Measurements from ENCODE around the gene CEP57. TPM values are rescaled to one million over a fixed set of nuclear protein-coding genes. Genes with fewer than 3 reads are reported as not detected.
A peak's percentile ranks its signal among the peaks of the same experiment; 100 is the strongest.

The CEP57 gene
- total RNA-seq, result 30.9 and 48.4 TPM in 2 replicates

DNA sequence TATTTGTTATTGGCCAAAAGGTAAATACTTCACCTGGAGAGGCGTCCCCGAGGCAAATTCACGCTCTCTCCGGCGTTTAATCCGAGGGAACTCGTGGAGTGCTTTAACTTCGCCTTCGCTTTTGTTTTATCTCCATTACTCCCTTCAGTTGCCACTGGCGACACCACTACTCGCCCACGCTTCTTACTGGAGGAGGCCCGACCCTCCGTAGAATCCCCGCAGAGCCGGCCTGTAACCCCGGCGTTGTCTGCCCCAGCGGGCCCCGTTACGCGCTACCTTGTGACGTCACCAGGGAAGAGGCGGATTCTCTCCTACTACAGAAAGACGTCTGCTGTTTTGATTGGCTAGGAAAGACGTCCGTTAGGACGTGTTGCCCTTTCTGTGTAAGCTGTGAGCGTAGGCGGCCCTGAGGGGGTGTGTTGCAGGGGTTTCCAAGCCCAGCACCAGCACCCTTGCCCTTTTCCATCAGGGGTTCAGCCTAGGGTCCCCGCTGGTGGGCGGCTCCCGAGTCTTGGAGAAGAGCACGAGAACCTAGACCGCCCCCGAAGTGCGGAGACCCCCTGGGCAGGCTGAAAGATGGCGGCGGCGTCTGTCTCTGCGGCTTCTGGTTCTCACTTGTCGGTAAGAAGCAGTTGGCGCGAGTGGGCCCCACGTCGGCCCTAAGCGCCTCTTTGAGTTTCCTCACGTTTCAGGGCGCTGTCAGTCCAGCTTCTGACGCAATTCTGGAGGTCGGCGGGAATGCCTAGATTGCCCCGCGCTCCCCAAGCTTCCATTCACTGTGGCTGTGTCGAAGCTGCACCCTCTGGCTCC lies at the start of gene CEP57:
Gene CEP57, plus strand, starts transcription at position 376 of the 810 bp plus-strand sequence. Its CDS starts 201 bp downstream, at position 577.
- TF ChIP-seq, protein P1, sequence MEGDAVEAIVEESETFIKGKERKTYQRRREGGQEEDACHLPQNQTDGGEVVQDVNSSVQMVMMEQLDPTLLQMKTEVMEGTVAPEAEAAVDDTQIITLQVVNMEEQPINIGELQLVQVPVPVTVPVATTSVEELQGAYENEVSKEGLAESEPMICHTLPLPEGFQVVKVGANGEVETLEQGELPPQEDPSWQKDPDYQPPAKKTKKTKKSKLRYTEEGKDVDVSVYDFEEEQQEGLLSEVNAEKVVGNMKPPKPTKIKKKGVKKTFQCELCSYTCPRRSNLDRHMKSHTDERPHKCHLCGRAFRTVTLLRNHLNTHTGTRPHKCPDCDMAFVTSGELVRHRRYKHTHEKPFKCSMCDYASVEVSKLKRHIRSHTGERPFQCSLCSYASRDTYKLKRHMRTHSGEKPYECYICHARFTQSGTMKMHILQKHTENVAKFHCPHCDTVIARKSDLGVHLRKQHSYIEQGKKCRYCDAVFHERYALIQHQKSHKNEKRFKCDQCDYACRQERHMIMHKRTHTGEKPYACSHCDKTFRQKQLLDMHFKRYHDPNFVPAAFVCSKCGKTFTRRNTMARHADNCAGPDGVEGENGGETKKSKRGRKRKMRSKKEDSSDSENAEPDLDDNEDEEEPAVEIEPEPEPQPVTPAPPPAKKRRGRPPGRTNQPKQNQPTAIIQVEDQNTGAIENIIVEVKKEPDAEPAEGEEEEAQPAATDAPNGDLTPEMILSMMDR (IDR thresholded peaks at IDR 0.05; ENCODE audit: insufficient read depth, low read depth, low read length), result no peak
- DNase-seq (ENCODE audit: low read depth), result peak; percentile 99
- peak within 1 kb of the TSS; percentile 99 for H3K4me3 ChIP-seq (ENCODE audit: low read depth, low read length)

DNA sequence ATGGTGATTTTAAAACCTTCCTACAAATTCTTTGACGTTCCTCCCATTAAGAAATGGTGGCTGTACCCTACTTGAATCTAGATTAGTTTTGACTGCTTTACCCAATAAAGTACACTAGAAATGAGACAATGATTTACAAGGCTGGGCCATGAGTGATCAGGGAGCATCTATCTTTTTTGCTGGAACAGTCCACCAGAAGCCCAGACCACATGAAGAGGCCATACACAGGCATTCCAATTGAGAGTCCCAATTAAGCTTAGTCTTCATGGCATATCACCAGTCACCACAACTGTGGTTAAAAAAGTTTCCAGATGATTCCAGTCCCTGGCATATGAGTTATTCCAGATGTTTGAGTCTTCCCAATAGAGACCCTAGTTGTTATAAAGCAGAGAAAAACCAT lies 40.2 kb upstream of the CEP57 start:
- DNase-seq (ENCODE audit: low read depth), result no peak
- no peak overlapping the region for H3K4me3 ChIP-seq (ENCODE audit: low read depth, low read length)
- TF ChIP-seq, protein P1 (IDR thresholded peaks at IDR 0.05; ENCODE audit: insufficient read depth, low read depth, low read length), result no peak

DNA sequence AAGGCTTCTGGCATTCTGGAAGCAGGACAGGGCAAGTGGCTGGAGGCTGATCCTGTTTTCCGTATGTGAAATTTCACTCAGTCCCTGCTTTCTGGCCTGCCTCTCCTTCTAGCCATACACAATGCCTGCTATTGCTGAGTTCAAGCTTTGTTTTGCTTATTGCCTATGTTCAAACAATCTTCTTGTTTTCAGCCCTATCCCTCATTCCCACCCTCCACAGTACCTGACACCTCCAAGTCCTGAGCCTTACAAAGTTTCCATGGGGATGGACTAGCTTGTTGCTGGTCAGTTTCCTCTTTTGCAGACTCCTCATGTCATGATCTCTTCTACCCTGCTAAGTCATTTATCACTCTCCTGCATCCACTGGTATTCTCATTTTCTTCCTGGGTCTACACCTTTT lies 38.8 kb upstream of the CEP57 start:
- H3K4me3 ChIP-seq (ENCODE audit: low read depth, low read length), result no peak overlapping the region
- TF ChIP-seq, protein P1 (IDR thresholded peaks at IDR 0.05; ENCODE audit: insufficient read depth, low read depth, low read length), result no peak
- DNase-seq (ENCODE audit: low read depth), result no peak

DNA sequence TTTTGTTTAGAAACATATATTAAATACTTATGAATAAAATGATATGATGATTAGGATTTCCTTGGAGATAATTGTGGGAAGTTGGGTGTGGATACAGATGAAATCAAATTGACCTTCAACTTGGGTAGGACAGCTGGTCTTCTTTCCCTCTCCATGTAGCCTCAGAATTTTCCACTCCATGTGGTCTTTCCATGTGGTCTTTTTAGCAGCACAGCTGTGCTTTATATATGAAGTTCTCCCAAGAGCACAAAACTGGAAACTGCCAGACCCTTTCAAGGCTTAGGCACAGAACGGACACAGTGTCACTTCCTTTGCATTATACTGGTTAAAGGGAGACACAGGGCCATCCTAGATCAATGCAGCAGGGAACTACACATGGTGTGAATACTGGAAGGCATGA lies 29.4 kb upstream of the CEP57 start:
- TF ChIP-seq, protein P1 (IDR thresholded peaks at IDR 0.05; ENCODE audit: insufficient read depth, low read depth, low read length), result no peak
- H3K4me3 ChIP-seq (ENCODE audit: low read depth, low read length), result no peak overlapping the region
- DNase-seq (ENCODE audit: low read depth), result no peak

DNA sequence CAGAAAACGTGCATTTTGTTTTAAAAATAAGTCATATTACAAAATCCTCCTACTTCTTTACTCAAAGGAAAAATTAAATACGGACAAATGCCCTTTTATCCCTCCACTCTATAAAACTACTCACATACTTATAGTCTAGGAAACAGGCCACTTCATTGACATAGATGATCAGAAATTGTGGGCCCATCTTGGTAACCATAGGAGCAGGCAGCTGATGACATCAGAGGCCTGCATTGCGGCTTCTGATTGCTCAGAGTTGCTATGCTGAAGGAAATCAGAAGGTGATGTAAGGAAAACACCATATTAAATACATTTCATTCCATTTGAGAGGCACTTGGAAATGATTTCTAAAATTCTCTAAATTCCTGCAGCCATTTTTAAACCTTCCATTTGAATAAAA lies 27.8 kb upstream of the CEP57 start:
- DNase-seq (ENCODE audit: low read depth), result no peak

DNA sequence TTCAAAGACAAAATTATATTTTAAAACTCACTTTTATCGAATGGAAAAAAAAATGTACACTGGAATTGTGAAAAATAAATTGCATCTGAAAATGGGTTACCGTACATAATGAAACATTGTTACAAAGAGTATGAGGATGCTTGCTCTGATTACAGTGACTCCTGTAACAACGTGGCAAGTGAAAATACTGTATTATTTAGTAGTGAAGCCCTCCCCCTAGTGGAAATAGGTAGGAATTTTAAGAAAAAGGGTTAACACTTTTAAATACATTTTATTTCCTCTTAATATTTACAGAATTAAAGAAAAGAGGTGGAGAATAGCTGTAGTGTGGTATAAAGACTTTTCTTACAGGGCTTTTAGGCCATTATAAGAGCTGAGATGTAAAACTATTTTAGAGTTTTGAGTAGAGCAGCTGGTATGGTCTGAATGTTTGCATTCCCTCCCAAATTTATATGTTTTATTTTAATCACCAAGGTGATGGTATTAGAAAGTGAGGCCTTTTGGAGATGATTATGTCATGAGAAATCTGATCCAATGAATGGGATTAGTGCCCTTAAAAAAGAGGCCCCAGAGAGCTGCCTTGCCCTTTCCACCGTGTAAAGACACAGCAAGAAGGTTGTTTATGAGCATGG lies 25.9 kb upstream of the CEP57 start:
- peak; percentile 69 for DNase-seq (ENCODE audit: low read depth)
- TF ChIP-seq, protein P1 (IDR thresholded peaks at IDR 0.05; ENCODE audit: insufficient read depth, low read depth, low read length), result peak; percentile 57
- no peak overlapping the region for H3K4me3 ChIP-seq (ENCODE audit: low read depth, low read length)

More for the DNA sequence above, 27.8 kb upstream of the CEP57 start:
- TF ChIP-seq, protein P1 (IDR thresholded peaks at IDR 0.05; ENCODE audit: insufficient read depth, low read depth, low read length), result no peak
- H3K4me3 ChIP-seq (ENCODE audit: low read depth, low read length), result no peak overlapping the region

Measured in fibroblast of villous mesenchyme (primary cell).